Body of pancreas (tissue), 4 donors: ENCODE data around the gene AHCYL2. TPM values are rescaled to one million over a fixed set of nuclear protein-coding genes. Genes with fewer than 3 reads are reported as not detected.

Experiments used
- ATAC-seq: fragments of 150-250 bp; one replicate; pipeline ENCODE4 v1.9.1; 2016
- DNase-seq, 4 donors: peaks; one replicate each; pipeline ENCODE4 v3.0.0-alpha.2; 2019
- H3K27ac ChIP-seq, 4 donors: fragments of 200-600 bp; sonication (generic); 1 replicate in 3 of 4; 2 replicates in 1 of 4; pipeline versions ENCODE4 v1.5.1 to v1.6.1; 2016 to 2019; ENCODE audit warnings: mild to moderate bottlenecking in 1 of 4, mixed read lengths in 1 of 4, moderate library complexity in 1 of 4
- H3K27me3 ChIP-seq, 2 donors: fragments of 200-600 bp; sonication (generic); one replicate each; pipeline ENCODE4 v1.6.0; 2016; ENCODE audit warnings: mild to moderate bottlenecking in 1 of 2
- H3K36me3 ChIP-seq, 2 donors: fragments of 200-600 bp; sonication (generic); replicated peaks in 1 of 2; 2 replicates each; pipeline ENCODE4 v1.5.1; 2016; ENCODE audit warnings: low read depth in 2 of 2; ENCODE audit not compliant: insufficient read depth in 1 of 2
- H3K4me1 ChIP-seq: fragments of 200-600 bp; sonication (generic); one replicate; pipeline ENCODE4 v1.6.0; 2016
- H3K4me3 ChIP-seq, 2 donors: fragments of 200-600 bp; sonication (generic); 1 replicate in 1 of 2; 2 replicates in 1 of 2; pipeline ENCODE4 v1.5.1; 2016 to 2019
- H3K9me3 ChIP-seq, 3 donors: fragments of 200-600 bp; sonication (generic); 1 replicate in 2 of 3; 2 replicates in 1 of 3; pipeline ENCODE4 v1.5.1; 2016
- POLR2A ChIP-seq, 3 donors: fragments of 450-650 bp; IDR thresholded peaks; one replicate each; pipeline ENCODE4 v1.6.1; 2016; ENCODE audit warnings: antibody characterized with exemption in 3 of 3, mild to moderate bottlenecking in 2 of 3
- WGBS, 2 donors: methylation state at CpG; one replicate each; pipeline ENCODE4 v1.1.5; 2017; 5-methylcytosine and 5-hydroxymethylcytosine counted together
- intact Hi-C: fragments of 100-400 bp; cut with DNase I; formaldehyde crosslinking; loops from one replicate; pipeline ENCODE4 v1.15.1; 2023
- total RNA-seq, 2 donors: library from RNA; depleted of rRNA; stranded (reverse); fragments of >200 nt; gene quantifications; one replicate each; pipeline ENCODE4 v1.1.0, GENCODE V29; 2016
- TF ChIP-seq, protein P1 (sequence below), 7 experiments: fragments of 450-650 bp in 4 of 7; fragments of 200-600 bp in 3 of 7; sonication (generic) in 3 of 7; IDR thresholded peaks; one replicate each; pipeline ENCODE4 v1.5.1; 2016 to 2019; ENCODE audit warnings: antibody characterized with exemption in 7 of 7

AHCYL2 gene
- total RNA-seq, 2 donors from 2014 or later = 9.3 to 51.4 TPM

DNA sequence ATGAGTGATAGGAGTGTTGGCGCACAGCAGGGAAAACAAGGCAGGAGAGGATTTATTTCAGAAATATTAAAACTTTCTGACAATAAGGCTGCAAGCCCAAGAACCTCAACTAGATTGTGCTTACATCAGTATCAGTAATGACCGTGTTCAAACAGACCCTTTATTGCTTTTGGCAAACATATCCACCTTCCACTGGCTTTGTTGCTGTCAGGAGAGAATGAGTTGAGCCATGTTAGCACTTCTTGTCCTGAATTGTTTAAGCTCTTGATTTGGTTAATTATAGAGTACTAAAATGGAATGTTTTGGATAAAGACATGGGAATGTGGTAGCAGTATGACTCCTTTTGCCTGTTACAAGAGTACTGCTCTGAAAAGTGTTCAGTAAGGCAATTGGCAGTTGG lies 3.8 kb downstream of the AHCYL2 start:
- no peak for ATAC-seq
- H3K27me3 ChIP-seq = no peaks in the 10 kb centered on the region
- no peak overlapping the region for H3K4me3 ChIP-seq
- H3K4me1 ChIP-seq = peaks cover 40% of the 10 kb centered on the region
- TF ChIP-seq, protein P1, sequence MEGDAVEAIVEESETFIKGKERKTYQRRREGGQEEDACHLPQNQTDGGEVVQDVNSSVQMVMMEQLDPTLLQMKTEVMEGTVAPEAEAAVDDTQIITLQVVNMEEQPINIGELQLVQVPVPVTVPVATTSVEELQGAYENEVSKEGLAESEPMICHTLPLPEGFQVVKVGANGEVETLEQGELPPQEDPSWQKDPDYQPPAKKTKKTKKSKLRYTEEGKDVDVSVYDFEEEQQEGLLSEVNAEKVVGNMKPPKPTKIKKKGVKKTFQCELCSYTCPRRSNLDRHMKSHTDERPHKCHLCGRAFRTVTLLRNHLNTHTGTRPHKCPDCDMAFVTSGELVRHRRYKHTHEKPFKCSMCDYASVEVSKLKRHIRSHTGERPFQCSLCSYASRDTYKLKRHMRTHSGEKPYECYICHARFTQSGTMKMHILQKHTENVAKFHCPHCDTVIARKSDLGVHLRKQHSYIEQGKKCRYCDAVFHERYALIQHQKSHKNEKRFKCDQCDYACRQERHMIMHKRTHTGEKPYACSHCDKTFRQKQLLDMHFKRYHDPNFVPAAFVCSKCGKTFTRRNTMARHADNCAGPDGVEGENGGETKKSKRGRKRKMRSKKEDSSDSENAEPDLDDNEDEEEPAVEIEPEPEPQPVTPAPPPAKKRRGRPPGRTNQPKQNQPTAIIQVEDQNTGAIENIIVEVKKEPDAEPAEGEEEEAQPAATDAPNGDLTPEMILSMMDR (IDR thresholded peaks at IDR 0.05) = no peak
- no peak for TF ChIP-seq POLR2A (IDR thresholded peaks at IDR 0.05)
- DNase-seq = no peak
- peak overlapping the region in 2 of 4 donors; percentile 62 to 67 for H3K27ac ChIP-seq
- no peaks in the 10 kb centered on the region for H3K36me3 ChIP-seq
- intact Hi-C loops = no loop called here
- WGBS, 2 donors = 32 to 37% methylated on average over 2 of the region's 2 CpGs
- H3K9me3 ChIP-seq = no peaks in the 10 kb centered on the region

DNA sequence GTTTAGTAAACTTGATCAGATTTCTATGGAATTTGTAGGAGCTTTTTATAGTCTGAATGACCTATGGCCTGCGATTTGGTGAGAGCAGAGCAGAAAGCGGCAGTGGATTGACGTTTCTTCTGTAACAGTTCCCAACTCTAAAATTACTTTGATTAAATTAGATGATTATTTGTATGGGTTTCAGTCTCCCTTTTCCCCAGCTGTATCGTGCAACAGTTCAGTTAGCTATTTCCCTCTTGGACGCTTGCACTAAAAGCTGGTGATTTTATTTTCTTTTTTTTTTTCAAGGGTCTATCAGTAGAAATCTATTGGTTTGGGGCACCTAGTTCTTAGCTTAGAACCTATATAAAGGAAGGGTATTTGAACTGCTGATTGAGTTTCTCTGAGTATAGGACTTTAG lies 6.8 kb downstream of the AHCYL2 start:
- Histone ChIP-seq H3K27ac (no peak overlapping the region), H3K4me3 (no peak overlapping the region), H3K36me3 (no peaks in the 10 kb centered on the region), H3K27me3 (no peaks in the 10 kb centered on the region), H3K9me3 (no peaks in the 10 kb centered on the region), H3K4me1 (peaks cover 27% of the 10 kb centered on the region)
- DNase-seq = no peak
- WGBS, 2 donors = 33 to 62% methylated on average over 5 of the region's 5 CpGs
- intact Hi-C loops = no loop called here
- no peak for ATAC-seq
- no peak for TF ChIP-seq POLR2A (IDR thresholded peaks at IDR 0.05)
- TF ChIP-seq, protein P1 (IDR thresholded peaks at IDR 0.05) = no peak

DNA sequence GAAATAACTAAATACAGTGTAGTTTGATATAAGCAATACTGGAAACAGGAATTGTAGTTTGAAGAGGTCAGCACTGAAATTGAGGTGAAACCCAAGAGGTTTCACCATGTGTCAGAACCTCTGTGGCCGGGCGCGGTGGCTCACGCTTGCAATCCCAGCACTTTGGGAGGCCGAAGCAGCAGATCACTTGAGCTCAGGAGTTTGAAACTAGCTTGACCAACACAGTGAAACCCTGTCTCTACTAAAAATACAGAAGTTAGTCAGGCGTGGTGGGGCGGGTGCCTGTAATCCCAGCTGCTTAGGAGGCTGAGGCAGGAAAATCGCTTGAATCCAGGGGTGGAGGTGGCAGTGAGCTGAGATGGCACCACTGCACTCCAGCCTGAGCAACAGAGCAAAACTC lies 13.7 kb downstream of the AHCYL2 start:
- intact Hi-C loops = no loop called here
- no peaks in the 10 kb centered on the region for H3K27me3 ChIP-seq
- no peak for DNase-seq
- WGBS, 2 donors = 85 to 90% methylated on average over 7 to 8 of the region's 8 CpGs
- H3K4me1 ChIP-seq = no peaks in the 10 kb centered on the region
- H3K9me3 ChIP-seq = no peaks in the 10 kb centered on the region
- TF ChIP-seq, protein P1 (IDR thresholded peaks at IDR 0.05) = no peak
- H3K27ac ChIP-seq = no peak overlapping the region
- ATAC-seq = no peak
- H3K36me3 ChIP-seq = no peaks in the 10 kb centered on the region
- H3K4me3 ChIP-seq = no peak overlapping the region

DNA sequence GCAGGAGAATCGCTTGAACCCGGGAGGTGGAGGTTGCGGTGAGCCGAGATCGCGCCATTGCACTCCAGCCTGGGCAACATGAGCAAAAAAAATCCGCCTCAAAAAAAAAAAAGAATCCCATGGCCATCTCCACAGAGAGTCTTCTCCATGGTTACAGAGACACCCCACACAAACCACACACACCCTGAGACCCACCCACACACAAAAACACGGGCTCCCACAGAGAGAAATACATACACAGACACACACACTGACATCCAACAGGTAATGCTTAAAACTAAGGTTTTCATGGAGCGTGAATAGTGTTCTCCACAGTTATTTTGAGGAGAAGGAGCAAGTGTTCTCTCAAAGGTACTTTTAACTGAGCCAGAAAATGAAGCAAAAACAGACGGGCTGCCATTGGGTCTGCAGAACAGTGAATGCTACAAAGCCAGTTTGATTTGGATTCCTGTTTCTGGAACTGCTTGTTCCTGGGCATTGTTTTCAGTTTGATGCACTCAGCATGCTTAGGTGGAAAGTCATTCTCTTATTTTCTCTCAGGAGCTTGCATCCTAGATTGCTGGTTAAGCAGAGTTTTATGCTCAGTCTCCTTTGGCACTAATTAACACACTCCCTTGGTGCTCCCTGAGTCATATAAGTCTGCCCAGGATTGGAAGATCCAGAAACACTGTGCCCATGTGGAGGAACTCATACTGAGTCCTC lies 15.4 kb downstream of the AHCYL2 start:
- Histone ChIP-seq H3K4me3 (no peak overlapping the region), H3K36me3 (no peaks in the 10 kb centered on the region), H3K4me1 (no peaks in the 10 kb centered on the region), H3K27ac (no peak overlapping the region), H3K9me3 (no peaks in the 10 kb centered on the region), H3K27me3 (no peaks in the 10 kb centered on the region)
- WGBS, 2 donors = 94% methylated on average over 10 of the region's 10 CpGs
- no peak for TF ChIP-seq POLR2A (IDR thresholded peaks at IDR 0.05)
- TF ChIP-seq, protein P1 (IDR thresholded peaks at IDR 0.05) = no peak
- DNase-seq (no peak), ATAC-seq (no peak)
- intact Hi-C loops = no loop called here

DNA sequence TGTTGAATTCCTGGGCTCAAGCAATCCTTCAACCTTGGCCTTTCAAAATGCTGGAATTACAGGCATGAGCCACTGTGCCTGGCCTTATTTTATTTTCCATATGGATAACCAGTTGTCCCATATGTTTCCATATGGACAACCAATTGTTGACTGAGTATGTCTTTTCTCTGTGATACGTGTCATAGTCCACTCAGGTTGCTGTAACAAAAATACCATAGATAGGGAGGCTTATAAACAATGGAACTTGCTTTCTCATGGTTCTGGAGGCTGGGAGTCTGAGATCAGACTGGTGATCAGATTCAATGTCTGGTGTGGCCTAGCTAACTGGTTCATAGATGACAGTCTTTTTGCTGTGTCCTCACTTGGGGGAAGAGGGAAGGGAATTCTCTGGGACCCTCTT lies 19.4 kb downstream of the AHCYL2 start:
- Histone ChIP-seq H3K4me3 (no peak overlapping the region), H3K9me3 (no peaks in the 10 kb centered on the region), H3K36me3 (no peaks in the 10 kb centered on the region), H3K27me3 (no peaks in the 10 kb centered on the region), H3K27ac (no peak overlapping the region), H3K4me1 (no peaks in the 10 kb centered on the region)
- intact Hi-C loops = no loop called here
- no peak for DNase-seq
- TF ChIP-seq POLR2A (IDR thresholded peaks at IDR 0.05) = no peak
- TF ChIP-seq, protein P1 (IDR thresholded peaks at IDR 0.05) = no peak
- ATAC-seq = no peak
- WGBS, 2 donors = 100% methylated on average over 1 of the region's 1 CpG
